Body of pancreas (tissue), 4 donors: ENCODE results near the gene SCO1. TPM values are rescaled to one million over a fixed set of nuclear protein-coding genes. Genes with fewer than 3 reads are reported as not detected.

ENCODE experiments used
- ATAC-seq: fragments of 150-250 bp; one replicate; pipeline ENCODE4 v1.9.1; 2016
- DNase-seq, 4 donors: peaks; one replicate each; pipeline ENCODE4 v3.0.0-alpha.2; 2019
- H3K27ac ChIP-seq, 4 donors: fragments of 200-600 bp; sonication (generic); 1 replicate in 3 of 4; 2 replicates in 1 of 4; pipeline versions ENCODE4 v1.5.1 to v1.6.1; 2016 to 2019; ENCODE audit warnings: mild to moderate bottlenecking in 1 of 4, mixed read lengths in 1 of 4, moderate library complexity in 1 of 4
- H3K27me3 ChIP-seq, 2 donors: fragments of 200-600 bp; sonication (generic); one replicate each; pipeline ENCODE4 v1.6.0; 2016; ENCODE audit warnings: mild to moderate bottlenecking in 1 of 2
- H3K36me3 ChIP-seq, 2 donors: fragments of 200-600 bp; sonication (generic); replicated peaks in 1 of 2; 2 replicates each; pipeline ENCODE4 v1.5.1; 2016; ENCODE audit warnings: low read depth in 2 of 2; ENCODE audit not compliant: insufficient read depth in 1 of 2
- H3K4me1 ChIP-seq: fragments of 200-600 bp; sonication (generic); one replicate; pipeline ENCODE4 v1.6.0; 2016
- H3K4me3 ChIP-seq, 2 donors: fragments of 200-600 bp; sonication (generic); 1 replicate in 1 of 2; 2 replicates in 1 of 2; pipeline ENCODE4 v1.5.1; 2016 to 2019
- H3K9me3 ChIP-seq, 3 donors: fragments of 200-600 bp; sonication (generic); 1 replicate in 2 of 3; 2 replicates in 1 of 3; pipeline ENCODE4 v1.5.1; 2016
- CTCF ChIP-seq, 7 experiments: fragments of 450-650 bp in 4 of 7; fragments of 200-600 bp in 3 of 7; sonication (generic) in 3 of 7; IDR thresholded peaks; one replicate each; pipeline ENCODE4 v1.5.1; 2016 to 2019; ENCODE audit warnings: antibody characterized with exemption in 7 of 7
- POLR2A ChIP-seq, 3 donors: fragments of 450-650 bp; IDR thresholded peaks; one replicate each; pipeline ENCODE4 v1.6.1; 2016; ENCODE audit warnings: antibody characterized with exemption in 3 of 3, mild to moderate bottlenecking in 2 of 3
- WGBS, 2 donors: methylation state at CpG; one replicate each; pipeline ENCODE4 v1.1.5; 2017; 5-methylcytosine and 5-hydroxymethylcytosine counted together
- intact Hi-C: fragments of 100-400 bp; cut with DNase I; formaldehyde crosslinking; loops from one replicate; pipeline ENCODE4 v1.15.1; 2023
- total RNA-seq, 2 donors: library from RNA; depleted of rRNA; stranded (reverse); fragments of >200 nt; gene quantifications; one replicate each; pipeline ENCODE4 v1.1.0, GENCODE V29; 2016

The SCO1 gene
- total RNA-seq, 2 donors from 2014 or later, result 20.5 to 46.5 TPM

GRCh38 chr17:10629706-10630105, 67.6 kb downstream of the SCO1 start:
- H3K4me1 ChIP-seq, result no peaks in the 10 kb centered on the region
- WGBS, 2 donors, result 92 to 95% methylated on average over 12 of the region's 12 CpGs
- intact Hi-C loops, result loop anchor here (10.0 kb wide), 1 partner anchor 705 kb away; no protein-coding TSS in a partner anchor
- no peaks in the 10 kb centered on the region for H3K9me3 ChIP-seq
- no peak for TF ChIP-seq CTCF (IDR thresholded peaks at IDR 0.05)
- H3K36me3 ChIP-seq, result no peaks in the 10 kb centered on the region
- no peak for DNase-seq
- H3K27ac ChIP-seq, result no peak overlapping the region
- no peak for ATAC-seq
- no peak overlapping the region for H3K4me3 ChIP-seq
- no peaks in the 10 kb centered on the region for H3K27me3 ChIP-seq

GRCh38 chr17:10628756-10629155, 68.6 kb downstream of the SCO1 start:
- no peaks in the 10 kb centered on the region for H3K27me3 ChIP-seq
- H3K9me3 ChIP-seq, result no peaks in the 10 kb centered on the region
- no peak overlapping the region for H3K27ac ChIP-seq
- TF ChIP-seq POLR2A (IDR thresholded peaks at IDR 0.05), result no peak
- TF ChIP-seq CTCF (IDR thresholded peaks at IDR 0.05), result peak in 1 of 7 experiments; percentile 15
- no peaks in the 10 kb centered on the region for H3K36me3 ChIP-seq
- no peak overlapping the region for H3K4me3 ChIP-seq
- 83 to 92% methylated on average over 5 to 13 of the region's 13 CpGs for WGBS, 2 donors
- DNase-seq (no peak), ATAC-seq (no peak)
- H3K4me1 ChIP-seq, result no peaks in the 10 kb centered on the region
- intact Hi-C loops, result loop anchor here (10.0 kb wide), 1 partner anchor 704 kb away; no protein-coding TSS in a partner anchor

- ATAC-seq, result no peak
- intact Hi-C loops, result loop anchor here (10.0 kb wide), 1 partner anchor 702 kb away; no protein-coding TSS in a partner anchor
Observed at GRCh38 chr17:10626390-10626789, 70.9 kb downstream of the SCO1 start.

GRCh38 chr17:10624969-10625368, 72.4 kb downstream of the SCO1 start:
- H3K27me3 ChIP-seq, result no peaks in the 10 kb centered on the region
- no peaks in the 10 kb centered on the region for H3K36me3 ChIP-seq
- intact Hi-C loops, result loop anchor here (10.0 kb wide), 1 partner anchor 700 kb away; no protein-coding TSS in a partner anchor
- H3K4me3 ChIP-seq, result no peak overlapping the region
- no peak for TF ChIP-seq POLR2A (IDR thresholded peaks at IDR 0.05)
- no peak for TF ChIP-seq CTCF (IDR thresholded peaks at IDR 0.05)
- no peak overlapping the region for H3K27ac ChIP-seq
- ATAC-seq (no peak), DNase-seq (no peak)
- 86 to 87% methylated on average over 6 to 11 of the region's 11 CpGs for WGBS, 2 donors
- H3K4me1 ChIP-seq, result peaks cover 3% of the 10 kb centered on the region
- H3K9me3 ChIP-seq, result no peaks in the 10 kb centered on the region

More at GRCh38 chr17:10626390-10626789, 70.9 kb downstream of the SCO1 start:
- no peak for DNase-seq
- H3K27ac ChIP-seq, result no peak overlapping the region
- H3K4me1 ChIP-seq, result no peaks in the 10 kb centered on the region
- H3K4me3 ChIP-seq, result no peak overlapping the region
- WGBS, 2 donors, result 52 to 57% methylated on average over 9 of the region's 9 CpGs
- no peaks in the 10 kb centered on the region for H3K9me3 ChIP-seq
- TF ChIP-seq CTCF (IDR thresholded peaks at IDR 0.05) (no peak), POLR2A (IDR thresholded peaks at IDR 0.05) (no peak)
- H3K27me3 ChIP-seq, result no peaks in the 10 kb centered on the region
- no peaks in the 10 kb centered on the region for H3K36me3 ChIP-seq

- Histone ChIP-seq H3K27ac (no peak overlapping the region), H3K4me1 (peaks cover 3% of the 10 kb centered on the region), H3K4me3 (no peak overlapping the region), H3K27me3 (no peaks in the 10 kb centered on the region), H3K9me3 (no peaks in the 10 kb centered on the region), H3K36me3 (no peaks in the 10 kb centered on the region)
- intact Hi-C loops, result loop anchor here (10.0 kb wide), 1 partner anchor 699 kb away; no protein-coding TSS in a partner anchor
- DNase-seq (no peak), ATAC-seq (no peak)
- WGBS, 2 donors, result 70 to 71% methylated on average over 10 of the region's 10 CpGs
- no peak for TF ChIP-seq CTCF (IDR thresholded peaks at IDR 0.05)
- no peak for TF ChIP-seq POLR2A (IDR thresholded peaks at IDR 0.05)
Observed at GRCh38 chr17:10623737-10624338, 73.5 kb downstream of the SCO1 start.
